ENCODE data around the gene BDNF. TPM values are rescaled to one million over a fixed set of nuclear protein-coding genes. Genes with fewer than 3 reads are reported as not detected.

The BDNF gene
- polyA plus RNA-seq (not detected in 2 replicates), polyA minus RNA-seq (not detected in 2 replicates)

- Histone ChIP-seq H3K9me3 (ENCODE audit: low read length) (no peaks in the 10 kb centered on the region), H3K27ac (ENCODE audit: low read length) (no peak within 1 kb of the TSS), H3K9me2 (ENCODE audit: insufficient read depth, low read length) (no peaks in the 10 kb centered on the region), H3K79me2 (replicated peaks; ENCODE audit: insufficient read depth, low read length) (no peaks in the 10 kb centered on the region), H3K27me3 (ENCODE audit: insufficient read depth, low read depth, low read length) (peaks cover 84% of the 10 kb centered on the region), H3K4me3 (ENCODE audit: low read length) (peak within 1 kb of the TSS; percentile 71), H3K36me3 (ENCODE audit: insufficient read depth, low read length) (no peaks in the 10 kb centered on the region), H3K9ac (ENCODE audit: low read length) (peak within 1 kb of the TSS; percentile 17), H3K4me2 (ENCODE audit: low read length) (peak within 1 kb of the TSS; percentile 73), H4K20me1 (ENCODE audit: insufficient read depth) (no peaks in the 10 kb centered on the region), H3F3A (ENCODE audit: insufficient read depth, low read length, poor library complexity, severe bottlenecking) (no peaks in the 10 kb centered on the region), H2AFZ (ENCODE audit: low read depth, low read length) (no peak within 1 kb of the TSS)
- TF ChIP-seq POLR2AphosphoS5 (IDR thresholded peaks at IDR 0.05) (peak; percentile 35), TAF1 (IDR thresholded peaks at IDR 0.05; ENCODE audit: low read depth) (no peak), MXI1 (conservative IDR thresholded peaks at IDR 0.05; ENCODE audit: poor library complexity, severe bottlenecking) (peak; percentile 37)
Observed at GRCh38 chr11:27700351-27701301, at the start of gene BDNF. Gene BDNF (minus strand): TSS chr11:27700455. CDS start chr11:27658564, 41,891 bp downstream.

DNA sequence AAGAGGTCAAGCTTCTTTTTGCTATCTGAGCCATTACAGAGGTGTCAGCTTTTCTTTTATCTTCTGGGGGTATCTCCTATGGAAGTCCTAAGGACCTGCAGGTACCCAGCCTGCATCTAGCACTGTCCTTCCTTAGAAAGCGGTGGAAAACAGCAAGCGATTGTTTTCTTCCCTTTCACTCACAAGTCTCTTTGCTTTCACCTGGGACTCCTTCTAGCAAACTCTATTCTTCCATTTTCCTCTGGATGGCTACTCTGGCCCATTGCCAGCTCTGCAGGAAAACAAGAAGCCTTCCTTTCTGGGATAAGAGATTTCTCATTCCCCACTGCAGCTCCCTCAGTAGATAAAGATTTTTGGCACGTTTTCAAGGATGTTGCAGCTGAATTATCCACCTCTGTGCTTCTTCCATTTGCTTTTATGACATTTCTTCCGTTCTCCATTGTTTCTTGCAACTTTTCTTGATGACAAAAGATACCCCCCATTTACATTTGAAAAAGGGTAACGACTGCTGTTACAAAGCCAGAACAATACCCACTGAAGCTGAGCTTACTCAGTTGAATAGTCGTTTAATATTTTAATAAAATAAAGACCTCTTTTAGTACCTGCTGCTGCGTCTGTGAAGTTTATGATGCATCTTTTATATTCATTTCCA lies 40.2 kb upstream of the BDNF start:
- no peaks in the 10 kb centered on the region for H3K27me3 ChIP-seq (ENCODE audit: insufficient read depth, low read depth, low read length)
- no peaks in the 10 kb centered on the region for H4K20me1 ChIP-seq (ENCODE audit: insufficient read depth)
- no peaks in the 10 kb centered on the region for H3K9me2 ChIP-seq (ENCODE audit: insufficient read depth, low read length)
- no peak overlapping the region for H3K4me3 ChIP-seq (ENCODE audit: low read length)
- no peaks in the 10 kb centered on the region for H3K9me3 ChIP-seq (ENCODE audit: low read length)
- no peaks in the 10 kb centered on the region for H3K79me2 ChIP-seq (replicated peaks; ENCODE audit: insufficient read depth, low read length)
- no peak overlapping the region for H3K4me2 ChIP-seq (ENCODE audit: low read length)
- no peak overlapping the region for H3K9ac ChIP-seq (ENCODE audit: low read length)
- no peak overlapping the region for H3K27ac ChIP-seq (ENCODE audit: low read length)
- no peaks in the 10 kb centered on the region for H3F3A ChIP-seq (ENCODE audit: insufficient read depth, low read length, poor library complexity, severe bottlenecking)
- no peak overlapping the region for H2AFZ ChIP-seq (ENCODE audit: low read depth, low read length)
- H3K36me3 ChIP-seq (ENCODE audit: insufficient read depth, low read length): no peaks in the 10 kb centered on the region
- TF ChIP-seq POLR2AphosphoS5 (IDR thresholded peaks at IDR 0.05) (no peak), REST (IDR thresholded peaks at IDR 0.05; ENCODE audit: borderline replicate concordance) (no peak), SMC3 (conservative IDR thresholded peaks at IDR 0.05; ENCODE audit: poor library complexity) (no peak)

DNA sequence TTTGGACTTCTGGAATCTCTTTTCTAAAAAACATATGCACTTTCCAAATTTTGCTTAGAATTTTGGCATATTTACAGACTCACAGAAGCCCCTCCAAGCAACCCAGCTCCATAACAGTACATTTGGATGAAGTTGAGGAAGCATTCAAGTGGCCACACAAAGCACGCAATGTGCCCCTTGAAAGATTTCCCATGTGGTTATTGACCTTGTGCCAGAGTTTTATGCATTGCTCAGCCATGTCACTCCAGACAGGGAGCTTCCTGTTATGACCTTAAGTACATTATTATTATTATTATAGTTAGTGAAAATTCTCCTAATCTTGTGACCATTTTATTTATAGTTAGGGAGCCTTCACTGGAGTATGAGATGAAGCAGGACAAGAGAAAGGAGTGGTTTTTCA lies 35.0 kb upstream of the BDNF start:
- Histone ChIP-seq H3K36me3 (ENCODE audit: insufficient read depth, low read length) (no peaks in the 10 kb centered on the region), H3K27me3 (ENCODE audit: insufficient read depth, low read depth, low read length) (no peaks in the 10 kb centered on the region), H3K9ac (ENCODE audit: low read length) (no peak overlapping the region), H3K9me3 (ENCODE audit: low read length) (no peaks in the 10 kb centered on the region), H3K79me2 (replicated peaks; ENCODE audit: insufficient read depth, low read length) (no peaks in the 10 kb centered on the region), H3K27ac (ENCODE audit: low read length) (no peak overlapping the region), H3K4me2 (ENCODE audit: low read length) (no peak overlapping the region), H4K20me1 (ENCODE audit: insufficient read depth) (no peaks in the 10 kb centered on the region), H2AFZ (ENCODE audit: low read depth, low read length) (no peak overlapping the region), H3F3A (ENCODE audit: insufficient read depth, low read length, poor library complexity, severe bottlenecking) (no peaks in the 10 kb centered on the region), H3K9me2 (ENCODE audit: insufficient read depth, low read length) (no peaks in the 10 kb centered on the region), H3K4me3 (ENCODE audit: low read length) (no peak overlapping the region)
- TF ChIP-seq, protein P1, sequence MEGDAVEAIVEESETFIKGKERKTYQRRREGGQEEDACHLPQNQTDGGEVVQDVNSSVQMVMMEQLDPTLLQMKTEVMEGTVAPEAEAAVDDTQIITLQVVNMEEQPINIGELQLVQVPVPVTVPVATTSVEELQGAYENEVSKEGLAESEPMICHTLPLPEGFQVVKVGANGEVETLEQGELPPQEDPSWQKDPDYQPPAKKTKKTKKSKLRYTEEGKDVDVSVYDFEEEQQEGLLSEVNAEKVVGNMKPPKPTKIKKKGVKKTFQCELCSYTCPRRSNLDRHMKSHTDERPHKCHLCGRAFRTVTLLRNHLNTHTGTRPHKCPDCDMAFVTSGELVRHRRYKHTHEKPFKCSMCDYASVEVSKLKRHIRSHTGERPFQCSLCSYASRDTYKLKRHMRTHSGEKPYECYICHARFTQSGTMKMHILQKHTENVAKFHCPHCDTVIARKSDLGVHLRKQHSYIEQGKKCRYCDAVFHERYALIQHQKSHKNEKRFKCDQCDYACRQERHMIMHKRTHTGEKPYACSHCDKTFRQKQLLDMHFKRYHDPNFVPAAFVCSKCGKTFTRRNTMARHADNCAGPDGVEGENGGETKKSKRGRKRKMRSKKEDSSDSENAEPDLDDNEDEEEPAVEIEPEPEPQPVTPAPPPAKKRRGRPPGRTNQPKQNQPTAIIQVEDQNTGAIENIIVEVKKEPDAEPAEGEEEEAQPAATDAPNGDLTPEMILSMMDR (IDR thresholded peaks at IDR 0.05; ENCODE audit: poor library complexity, severe bottlenecking): no peak
- TF ChIP-seq EP300 (conservative IDR thresholded peaks at IDR 0.05; ENCODE audit: poor library complexity, severe bottlenecking) (no peak), MXI1 (conservative IDR thresholded peaks at IDR 0.05; ENCODE audit: poor library complexity, severe bottlenecking) (no peak), TAF1 (IDR thresholded peaks at IDR 0.05; ENCODE audit: low read depth) (no peak), SMC3 (conservative IDR thresholded peaks at IDR 0.05; ENCODE audit: poor library complexity) (no peak), POLR2AphosphoS5 (IDR thresholded peaks at IDR 0.05) (no peak), REST (IDR thresholded peaks at IDR 0.05; ENCODE audit: borderline replicate concordance) (no peak), RAD21 (conservative IDR thresholded peaks at IDR 0.05) (no peak), EZH2 (IDR thresholded peaks at IDR 0.05; ENCODE audit: borderline replicate concordance, insufficient read depth, low read length, poor library complexity, severe bottlenecking) (no peak)

Measured in neural cell (in vitro differentiated cells).